ENCODE results near the gene CD6. TPM values are rescaled to one million over a fixed set of nuclear protein-coding genes. Genes with fewer than 3 reads are reported as not detected.

CD6 gene
- total RNA-seq, 1 experiment from 2014 or later: 0.53 TPM

Small RNA genes lying within 50 kb of the gene (small RNA-seq; reads per million reads assigned to genes)
- gene RNU6-933P: not detected

Other genes with a start within 250 kb of the CD6 start
- not detected in 2 replicates for gene MS4A18, start 247.0 kb upstream of the CD6 start, total RNA-seq (2014; rRNA removed; shearing (Covaris generic))
- gene MS4A15, start 214.8 kb upstream of the CD6 start, total RNA-seq (2014; rRNA removed; shearing (Covaris generic)): not detected in 2 replicates
- not detected in 2 replicates for gene MS4A10, start 186.3 kb upstream of the CD6 start, total RNA-seq (2014; rRNA removed; shearing (Covaris generic))
- 56.4 and 60.6 TPM in 2 replicates for gene CCDC86, start 129.6 kb upstream of the CD6 start, total RNA-seq (2014; rRNA removed; shearing (Covaris generic))
- 0.41 TPM in 1 of 2 replicates, not detected in the other for gene PTGDR2, start 115.7 kb upstream of the CD6 start, total RNA-seq (2014; rRNA removed; shearing (Covaris generic))
- not detected in 2 replicates for gene ZP1, start 104.1 kb upstream of the CD6 start, total RNA-seq (2014; rRNA removed; shearing (Covaris generic))
- gene PRPF19, start 65.1 kb upstream of the CD6 start, total RNA-seq (2014; rRNA removed; shearing (Covaris generic)): 144 and 152 TPM in 2 replicates
- gene TMEM109, start 57.5 kb upstream of the CD6 start, total RNA-seq (2014; rRNA removed; shearing (Covaris generic)): 96.5 and 102 TPM in 2 replicates
- 35.6 and 37.5 TPM in 2 replicates for gene TMEM132A, start 47.2 kb upstream of the CD6 start, total RNA-seq (2014; rRNA removed; shearing (Covaris generic))
- 1.4 and 2.6 TPM in 2 replicates for gene SLC15A3, start 19.5 kb upstream of the CD6 start, total RNA-seq (2014; rRNA removed; shearing (Covaris generic))
- not detected in 2 replicates for gene CD5, start 130.8 kb downstream of the CD6 start, total RNA-seq (2014; rRNA removed; shearing (Covaris generic))
- gene VPS37C, start 189.7 kb downstream of the CD6 start, total RNA-seq (2014; rRNA removed; shearing (Covaris generic)): 37.3 and 44.2 TPM in 2 replicates
- 0.34 TPM in 1 of 2 replicates, not detected in the other for gene PGA3, start 231.8 kb downstream of the CD6 start, total RNA-seq (2014; rRNA removed; shearing (Covaris generic))